HUDEP-2 (cell line): ENCODE measurements around the gene UQCRC2.
A peak's percentile ranks its signal among the peaks of the same experiment; 100 is the strongest.
"Not testable (repeated sequence)": the region's sequence is repeated elsewhere in the genome, so short reads cannot be mapped to it uniquely, and the experiment has no call there.

Experiments
- DNase-seq, 76 experiments: peaks; one replicate each; lab custom pipeline; 2025; ENCODE audit not compliant: unreplicated experiment in 76 of 76; lab: John Stamatoyannopoulos, UW

The UQCRC2 gene

GRCh38 chr16:22007509-22008214, 54.5 kb downstream of the UQCRC2 start, which contains the start of gene MOSMO:
TSS of gene MOSMO (plus strand) at chr16:22008111. CDS start at chr16:22008302, 191 bp downstream.
- DNase-seq: peak in 51 of 76 experiments; percentile 4 to 71 (median 32)

GRCh38 chr16:22008215-22009059, 55.3 kb downstream of the UQCRC2 start:
- peak in 3 of 76 experiments; percentile 6 to 35 (median 9) for DNase-seq

GRCh38 chr16:22010902-22011301, 57.7 kb downstream of the UQCRC2 start:
- DNase-seq: no peak

- DNase-seq: no peak
Measured at GRCh38 chr16:22012241-22012640, 59.1 kb downstream of the UQCRC2 start.

GRCh38 chr16:22013486-22013885, 60.3 kb downstream of the UQCRC2 start:
- no peak for DNase-seq

- no peak for DNase-seq
Measured at GRCh38 chr16:22014271-22014873, 61.2 kb downstream of the UQCRC2 start.

- DNase-seq: no peak
Measured at GRCh38 chr16:22016927-22017326, 63.8 kb downstream of the UQCRC2 start.

GRCh38 chr16:22018559-22018958, 65.4 kb downstream of the UQCRC2 start:
- DNase-seq: no peak

GRCh38 chr16:22022151-22022550, 69.0 kb downstream of the UQCRC2 start:
- no peak for DNase-seq

GRCh38 chr16:22023505-22023904, 70.3 kb downstream of the UQCRC2 start:
- peak in 4 of 76 experiments; percentile 9 to 24 (median 19) for DNase-seq

GRCh38 chr16:22024785-22025184, 71.6 kb downstream of the UQCRC2 start:
- DNase-seq: not testable (repeated sequence)

- DNase-seq: no peak
Measured at GRCh38 chr16:22027633-22028032, 74.5 kb downstream of the UQCRC2 start.

GRCh38 chr16:22029632-22030031, 76.5 kb downstream of the UQCRC2 start:
- no peak for DNase-seq

- DNase-seq: no peak
Measured at GRCh38 chr16:22030087-22030812, 77.1 kb downstream of the UQCRC2 start.

- DNase-seq: no peak
Measured at GRCh38 chr16:22031483-22032083, 78.4 kb downstream of the UQCRC2 start.
